OCI-LY1 (cell line): ENCODE results near the gene WDPCP.

Experiments
- H2AFZ ChIP-seq: fragments of 200-600 bp; sonication (generic), shearing (Covaris generic); 2 replicates; pipeline ENCODE4 v1.6.0; 2014; ENCODE audit warnings: antibody characterized with exemption, mild to moderate bottlenecking, low read length
- H3F3A ChIP-seq: fragments of 200-600 bp; sonication (generic), shearing (Covaris generic); 2 replicates; pipeline ENCODE4 v1.6.0; 2014; ENCODE audit warnings: mild to moderate bottlenecking, antibody characterized with exemption, low read length, moderate library complexity; ENCODE audit not compliant: insufficient read depth
- H3K27ac ChIP-seq: fragments of 200-600 bp; sonication (generic); 2 replicates; pipeline ENCODE4 v1.5.1; 2014; ENCODE audit warnings: low read length, mixed run types, mild to moderate bottlenecking, low read depth; ENCODE audit not compliant: poor library complexity, severe bottlenecking
- H3K27me3 ChIP-seq: fragments of 200-600 bp; sonication (generic); 2 replicates; pipeline ENCODE4 v1.6.0; 2014; ENCODE audit warnings: antibody characterized with exemption, mild to moderate bottlenecking, low read length, moderate library complexity; ENCODE audit not compliant: insufficient read depth
- H3K36me3 ChIP-seq: fragments of 200-600 bp; sonication (generic); 2 replicates; pipeline ENCODE4 v1.6.1; 2014; ENCODE audit warnings: mild to moderate bottlenecking, antibody characterized with exemption, low read length, moderate library complexity, mixed read lengths; ENCODE audit not compliant: insufficient read depth
- H3K4me1 ChIP-seq: fragments of 200-600 bp; sonication (generic); 2 replicates; pipeline ENCODE4 v1.5.1; 2014; ENCODE audit warnings: mild to moderate bottlenecking, low read length, moderate library complexity; ENCODE audit not compliant: insufficient read depth, severe bottlenecking
- H3K4me2 ChIP-seq: fragments of 200-600 bp; sonication (generic), shearing (Covaris generic); 2 replicates; pipeline ENCODE4 v1.6.1; 2014; ENCODE audit warnings: low read length
- H3K4me3 ChIP-seq: fragments of 200-600 bp; sonication (generic); 2 replicates; pipeline ENCODE4 v1.5.1; 2014; ENCODE audit warnings: low read length, low read depth, mild to moderate bottlenecking, mixed read lengths; ENCODE audit not compliant: poor library complexity, severe bottlenecking
- H3K79me2 ChIP-seq: fragments of 200-600 bp; shearing (Covaris generic); 2 replicates; pipeline ENCODE4 v1.6.1; 2016; ENCODE audit warnings: mixed run types, low read length, mixed read lengths; ENCODE audit not compliant: insufficient read depth
- H3K9ac ChIP-seq: fragments of 200-600 bp; sonication (generic), shearing (Covaris generic); 2 replicates; pipeline ENCODE4 v1.6.1; 2014; ENCODE audit warnings: mild to moderate bottlenecking, low read length, mixed read lengths
- H3K9me2 ChIP-seq: fragments of 200-600 bp; sonication (generic), shearing (Covaris generic); 2 replicates; pipeline ENCODE4 v1.6.1; 2014; ENCODE audit warnings: low read depth, mild to moderate bottlenecking, low read length, mixed read lengths
- H3K9me3 ChIP-seq: fragments of 200-600 bp; shearing (Covaris generic); 2 replicates; pipeline ENCODE4 v1.6.1; 2014; ENCODE audit warnings: low read length, mixed read lengths
- H4K20me1 ChIP-seq: fragments of 200-600 bp; sonication (generic), shearing (Covaris generic); 2 replicates; pipeline ENCODE4 v1.6.0; 2016; ENCODE audit warnings: mild to moderate bottlenecking, low read length; ENCODE audit not compliant: insufficient read depth
- CTCF ChIP-seq: fragments of 200-600 bp; sonication (generic), shearing (Covaris generic); IDR thresholded peaks from 2 replicates; pipeline ENCODE4 v1.5.1; 2017; ENCODE audit warnings: mild to moderate bottlenecking, antibody characterized with exemption, low read length, moderate library complexity, mixed read lengths
- EZH2 ChIP-seq: fragments of 200-600 bp; sonication (generic), shearing (Covaris generic); IDR thresholded peaks from 2 replicates; pipeline ENCODE4 v1.8.0; 2017; ENCODE audit warnings: borderline replicate concordance, mixed run types, mild to moderate bottlenecking, antibody characterized with exemption, low read length, moderate library complexity, mixed read lengths

Gene WDPCP

GRCh38 chr2:63465633-63466032 is 122.6 kb downstream of the WDPCP start:
- Histone ChIP-seq H3K36me3 (no peaks in the 10 kb centered on the region; the same call in 1 of the 2 replicates), H3K9me2 (no peaks in the 10 kb centered on the region), H3K9me3 (no peaks in the 10 kb centered on the region), H3K9ac (no peak overlapping the region), H3K79me2 (no peaks in the 10 kb centered on the region), H3K4me1 (no peaks in the 10 kb centered on the region), H3K27me3 (no peaks in the 10 kb centered on the region), H4K20me1 (no peaks in the 10 kb centered on the region), H2AFZ (no peak overlapping the region), H3K4me3 (no peak overlapping the region), H3F3A (no peaks in the 10 kb centered on the region; the same call in 1 of the 2 replicates), H3K27ac (no peak overlapping the region), H3K4me2 (no peak overlapping the region)
- no peak for TF ChIP-seq CTCF

GRCh38 chr2:63463142-63463541 is 125.1 kb downstream of the WDPCP start:
- no peaks in the 10 kb centered on the region for H3K79me2 ChIP-seq
- TF ChIP-seq EZH2: no peak
- no peak for TF ChIP-seq CTCF
- no peaks in the 10 kb centered on the region for H3K27me3 ChIP-seq
- H3K27ac ChIP-seq: no peak overlapping the region
- H3K9me3 ChIP-seq: no peaks in the 10 kb centered on the region
- H3K36me3 ChIP-seq: no peaks in the 10 kb centered on the region; the same call in 1 of the 2 replicates
- H2AFZ ChIP-seq: no peak overlapping the region
- H4K20me1 ChIP-seq: no peaks in the 10 kb centered on the region
- no peaks in the 10 kb centered on the region; the same call in 1 of the 2 replicates for H3F3A ChIP-seq
- H3K9me2 ChIP-seq: no peaks in the 10 kb centered on the region
- H3K4me1 ChIP-seq: no peaks in the 10 kb centered on the region
- H3K4me3 ChIP-seq: no peak overlapping the region
- no peak overlapping the region for H3K9ac ChIP-seq
- H3K4me2 ChIP-seq: no peak overlapping the region

- Histone ChIP-seq H2AFZ (no peak overlapping the region), H3F3A (no peaks in the 10 kb centered on the region), H3K79me2 (no peaks in the 10 kb centered on the region), H4K20me1 (no peaks in the 10 kb centered on the region), H3K4me2 (no peak overlapping the region), H3K27me3 (no peaks in the 10 kb centered on the region), H3K9ac (no peak overlapping the region), H3K4me1 (no peaks in the 10 kb centered on the region), H3K36me3 (no peaks in the 10 kb centered on the region), H3K4me3 (no peak overlapping the region), H3K9me3 (no peaks in the 10 kb centered on the region), H3K27ac (no peak overlapping the region), H3K9me2 (no peaks in the 10 kb centered on the region)
- TF ChIP-seq CTCF: no peak
- no peak for TF ChIP-seq EZH2
Observed at GRCh38 chr2:63446658-63447057, 141.6 kb downstream of the WDPCP start.
